SW480 (cell line): ENCODE measurements around the gene IRF2BP2.

ENCODE experiments used
- DNase-seq: peaks from one replicate; pipeline ENCODE4 v3.0.0-alpha.2; 2016; ENCODE audit warnings: low spot score

IRF2BP2 gene

GRCh38 chr1:234583755-234584419 lies 26.1 kb downstream of the IRF2BP2 start:
- no peak for DNase-seq

DNA sequence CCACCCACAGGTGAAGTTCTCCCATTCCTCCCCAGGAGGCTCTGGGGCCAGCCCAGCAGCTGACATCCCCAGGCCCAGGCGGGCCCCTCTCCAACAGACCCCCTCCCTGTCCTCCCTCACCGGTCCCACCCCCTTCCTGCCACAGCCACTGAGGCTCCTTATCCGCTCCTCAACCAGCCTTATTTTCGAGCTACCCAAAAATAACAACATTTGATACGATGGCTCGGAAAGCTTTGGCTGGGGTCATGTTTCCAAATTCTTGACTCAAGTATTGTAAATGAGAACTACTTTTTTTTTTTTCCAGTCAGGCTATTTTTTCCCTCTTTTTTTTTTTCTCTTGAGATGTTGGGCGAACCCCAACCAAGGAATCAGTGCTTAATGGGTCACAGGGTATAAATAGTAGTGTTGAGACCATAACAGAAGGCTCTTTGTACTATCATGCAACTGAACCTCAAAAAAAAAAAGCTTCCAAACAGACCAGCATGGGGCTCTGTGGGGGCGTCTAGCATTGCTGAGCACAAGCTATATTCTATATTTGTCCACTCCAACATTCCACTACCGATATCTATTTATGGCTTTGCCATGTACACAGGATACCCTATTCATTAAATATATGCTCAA lies 27.2 kb downstream of the IRF2BP2 start:
- DNase-seq, result no peak

DNA sequence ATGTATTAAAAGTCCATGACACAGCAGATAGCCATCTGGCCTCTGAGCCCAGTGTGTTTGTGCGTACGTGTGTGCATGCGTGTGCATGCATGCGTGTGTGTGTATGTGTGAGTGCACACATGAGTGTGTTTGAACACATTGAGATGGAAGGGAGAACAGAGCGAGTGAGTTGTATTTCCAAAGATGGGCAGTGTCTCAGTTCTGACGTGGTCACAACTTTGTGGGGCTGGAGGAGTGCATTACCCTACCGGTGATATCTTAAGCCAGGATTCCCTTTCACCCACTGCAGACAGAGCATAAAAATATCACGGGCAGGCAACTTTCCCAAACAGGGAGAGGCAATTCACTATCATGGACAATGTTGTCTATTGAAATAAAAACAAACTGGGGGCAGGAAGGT lies 27.8 kb downstream of the IRF2BP2 start:
- DNase-seq, result no peak

DNA sequence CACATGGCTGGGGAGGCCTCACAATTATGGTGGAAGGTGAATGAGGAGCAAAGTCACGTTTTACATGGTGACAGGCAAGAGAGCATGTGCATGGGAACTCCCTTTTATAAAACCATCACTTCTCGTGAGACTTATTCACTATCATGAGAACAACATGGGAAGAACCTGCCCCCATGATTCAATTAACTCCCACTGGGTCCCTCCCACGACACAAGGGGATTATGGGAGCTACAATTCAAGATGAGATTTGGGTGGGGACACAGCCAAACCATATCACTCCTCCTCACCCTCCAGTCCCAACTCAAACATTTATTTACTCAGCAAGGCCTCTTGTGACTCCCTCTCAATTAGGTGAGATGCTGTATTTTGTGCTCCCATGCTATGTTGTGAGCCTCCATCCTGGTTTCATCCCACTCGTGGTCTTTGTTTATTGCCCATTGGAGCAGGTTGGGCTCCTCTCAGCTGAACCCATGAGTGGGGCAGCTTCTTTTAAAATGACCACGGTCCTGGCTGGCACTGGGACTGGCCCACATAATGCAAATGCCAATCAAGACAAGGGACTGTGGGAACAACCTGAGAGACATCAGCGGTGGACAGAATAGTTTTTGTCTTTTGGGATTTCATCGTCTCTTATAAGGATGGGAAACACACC lies 28.8 kb downstream of the IRF2BP2 start:
- no peak for DNase-seq

GRCh38 chr1:234579967-234580366 lies 30.0 kb downstream of the IRF2BP2 start:
- DNase-seq, result peak; percentile 36

GRCh38 chr1:234578735-234579134 lies 31.2 kb downstream of the IRF2BP2 start:
- no peak for DNase-seq

DNA sequence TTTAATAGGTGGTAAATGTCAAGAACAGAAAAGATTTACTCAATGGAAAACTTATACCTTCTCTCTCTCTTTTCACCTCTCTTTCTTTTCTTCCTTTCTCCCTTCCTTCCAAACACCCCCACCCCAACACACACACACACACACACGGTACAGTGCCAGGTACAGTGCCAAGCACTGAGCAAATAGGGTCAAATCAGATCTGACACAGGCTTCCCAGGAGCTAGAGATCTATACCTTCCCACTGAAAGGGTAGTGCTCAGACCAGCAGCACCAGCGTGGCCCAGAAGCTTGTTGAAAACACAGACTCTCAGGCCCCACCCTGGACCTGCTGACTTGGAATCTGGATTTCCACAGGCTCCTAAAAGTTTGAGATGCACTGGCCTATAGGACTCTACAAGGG lies 31.9 kb downstream of the IRF2BP2 start:
- DNase-seq, result no peak

DNA sequence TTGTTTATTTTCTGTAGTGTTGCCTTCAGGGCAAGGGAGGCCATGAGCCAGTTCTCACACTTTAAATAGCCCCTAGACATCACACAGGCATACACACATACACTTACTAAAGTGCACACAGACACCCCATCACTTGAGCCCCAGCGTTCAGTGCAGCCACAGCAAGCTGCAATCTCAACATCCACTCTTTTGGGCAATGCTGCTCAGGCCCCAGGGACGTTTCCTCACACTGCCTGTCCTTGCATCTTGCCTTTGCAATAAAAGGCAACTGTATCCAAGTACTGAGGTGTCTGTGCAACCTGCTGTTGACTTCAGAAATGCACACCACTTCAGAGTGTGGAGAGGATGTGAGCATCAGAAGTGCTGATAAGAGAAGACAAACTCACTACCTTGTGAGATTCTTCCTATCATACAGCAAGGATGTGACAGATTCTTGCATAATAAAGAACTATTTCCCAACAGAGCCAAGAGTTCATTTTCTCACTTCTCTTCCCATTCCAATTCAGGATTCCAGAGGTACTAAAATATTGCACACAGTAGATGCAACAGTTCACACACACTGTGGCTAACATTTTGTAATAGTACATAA lies 36.2 kb downstream of the IRF2BP2 start:
- DNase-seq, result no peak

- no peak for DNase-seq
These were observed 37.0 kb downstream of the IRF2BP2 start for GRCh38 chr1:234572966-234573365.

- DNase-seq, result no peak
These were observed 38.3 kb downstream of the IRF2BP2 start for GRCh38 chr1:234571702-234572101.

DNA sequence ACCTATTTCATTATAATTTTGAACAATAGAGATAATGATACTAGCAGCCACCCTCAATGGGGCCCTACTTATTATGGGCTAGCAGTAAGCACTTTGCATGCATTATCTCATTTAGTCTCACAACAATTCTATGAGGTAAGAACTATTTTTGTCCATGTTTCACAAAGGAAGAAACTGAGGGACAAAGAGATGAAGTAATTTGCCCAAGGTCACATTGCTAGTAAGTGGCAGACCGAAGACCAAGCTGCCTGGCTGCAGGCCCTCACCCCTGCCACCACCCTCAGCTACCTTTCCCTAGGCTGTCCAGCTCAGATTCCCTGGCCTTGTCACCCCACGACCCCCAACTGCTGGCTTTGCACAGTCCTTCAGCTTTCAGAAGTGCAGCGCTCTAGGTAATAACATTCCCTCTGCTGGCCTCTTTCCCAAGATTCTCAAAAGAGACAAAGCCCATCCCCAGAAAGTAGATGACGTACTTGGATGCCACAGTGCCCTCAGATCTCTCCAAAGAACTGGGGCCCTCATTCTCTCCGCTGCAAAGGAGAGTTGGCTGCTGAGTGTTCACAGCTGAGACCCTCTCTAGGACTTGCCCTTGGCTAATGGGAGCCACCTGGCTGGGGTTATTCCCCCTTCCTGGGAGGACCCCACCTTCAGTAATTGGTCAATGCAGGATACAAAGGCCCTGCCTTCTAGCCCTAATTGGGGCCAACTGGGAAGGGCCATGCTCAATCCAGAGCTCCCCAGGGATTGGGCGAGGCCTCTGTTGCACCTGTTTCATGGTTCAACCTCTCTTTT lies 39.5 kb downstream of the IRF2BP2 start:
- DNase-seq, result no peak

- DNase-seq, result no peak
These were observed 41.6 kb downstream of the IRF2BP2 start for GRCh38 chr1:234568345-234568744.

DNA sequence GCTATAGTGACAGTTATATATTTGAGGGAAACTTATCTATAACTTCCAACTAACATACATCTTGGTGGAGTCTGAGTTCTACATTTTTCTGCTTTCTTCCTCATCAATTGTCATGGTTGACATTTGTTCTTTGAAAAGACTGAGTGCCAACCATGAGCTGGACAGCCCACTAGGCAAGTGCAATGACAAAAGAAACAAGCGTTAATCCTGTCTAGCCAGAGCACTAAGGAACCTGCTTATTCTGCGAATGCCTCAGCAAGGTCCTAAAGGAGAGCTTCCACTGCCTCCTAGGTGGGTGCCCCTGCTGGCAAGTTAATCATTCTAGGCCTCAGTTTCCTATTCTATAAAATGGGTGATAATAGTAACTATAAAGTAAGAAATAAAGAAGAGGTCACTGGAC lies 44.8 kb downstream of the IRF2BP2 start:
- DNase-seq, result no peak

DNA sequence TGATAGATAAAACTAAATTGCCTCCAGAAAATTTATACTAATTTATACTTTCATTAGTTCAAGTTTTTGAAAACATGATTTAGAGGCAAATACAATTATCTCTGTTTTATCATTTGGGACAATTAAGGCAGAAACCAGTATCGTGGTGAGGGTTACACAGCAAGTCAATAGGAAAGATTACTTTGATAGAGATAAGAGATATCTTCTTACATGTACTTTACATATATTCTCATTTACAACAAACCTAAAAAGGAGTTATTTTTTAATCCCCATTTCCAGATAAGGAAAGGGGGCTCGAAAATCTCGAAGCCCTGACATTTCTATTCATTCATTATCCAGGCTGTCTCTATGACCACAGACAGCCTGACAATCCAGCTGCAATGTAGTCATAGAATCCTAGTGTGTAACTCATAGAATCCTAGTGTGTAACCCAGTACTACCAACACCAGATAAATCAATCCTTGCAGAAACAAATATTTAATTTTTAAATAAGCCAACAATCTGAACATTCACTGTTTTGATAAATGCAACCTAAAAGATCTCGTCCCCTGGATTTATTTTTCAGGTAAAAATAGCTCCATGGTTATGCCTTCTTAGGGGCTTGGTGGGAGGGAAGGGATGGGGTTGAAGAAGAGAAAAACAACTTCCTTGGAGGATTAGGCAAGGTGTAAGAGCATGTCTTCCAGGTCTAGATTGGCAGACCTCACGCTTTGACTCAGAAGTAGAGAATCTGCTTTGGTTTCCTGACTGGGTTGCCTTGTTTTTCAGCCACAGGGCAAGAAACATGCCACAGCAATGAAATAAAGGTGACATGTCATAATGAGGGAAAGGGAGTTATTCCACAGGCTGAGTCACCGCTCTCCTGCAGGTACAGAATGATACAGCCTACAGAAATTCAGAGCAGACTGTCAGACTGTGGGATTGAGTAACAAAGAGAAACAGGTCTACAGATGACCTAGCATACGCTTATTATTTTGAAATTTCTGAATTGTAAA lies 45.6 kb downstream of the IRF2BP2 start:
- peak; percentile 93 for DNase-seq

- DNase-seq, result no peak
These were observed 47.6 kb downstream of the IRF2BP2 start for GRCh38 chr1:234562334-234562733.

DNA sequence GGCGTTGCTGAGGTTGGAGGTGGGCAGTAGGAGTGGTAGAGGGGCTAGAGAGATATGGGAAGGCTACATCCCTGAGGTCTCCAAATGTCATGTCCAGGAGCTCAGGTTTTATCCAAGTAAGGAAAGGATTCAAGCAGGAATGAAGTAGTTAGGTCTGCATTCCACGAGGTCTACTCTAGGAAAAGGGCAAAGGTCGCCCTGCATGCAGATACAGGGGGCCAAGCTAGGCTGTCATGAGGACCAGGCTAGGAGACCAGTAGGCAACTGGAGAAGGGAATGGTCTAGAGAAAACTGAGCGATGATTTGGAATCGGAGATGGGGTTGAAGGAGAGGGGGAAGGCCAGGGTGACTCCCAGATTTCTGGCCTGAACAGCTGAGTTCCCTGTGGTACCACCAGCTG lies 48.7 kb downstream of the IRF2BP2 start:
- DNase-seq, result no peak

- no peak for DNase-seq
These were observed 49.9 kb downstream of the IRF2BP2 start for GRCh38 chr1:234559902-234560676.

GRCh38 chr1:234559152-234559901 lies 50.7 kb downstream of the IRF2BP2 start:
- DNase-seq, result no peak

- DNase-seq, result no peak
These were observed 51.6 kb downstream of the IRF2BP2 start for GRCh38 chr1:234558330-234558836.
